GDM1 (cell line): ENCODE measurements around the gene LPAR3.
"Not testable (repeated sequence)": the region's sequence is repeated elsewhere in the genome, so short reads cannot be mapped to it uniquely, and the experiment has no call there.

Experiments used
- DNase-seq: peaks from one replicate; lab custom pipeline; 2025; lab: John Stamatoyannopoulos, UW

The LPAR3 gene

DNA sequence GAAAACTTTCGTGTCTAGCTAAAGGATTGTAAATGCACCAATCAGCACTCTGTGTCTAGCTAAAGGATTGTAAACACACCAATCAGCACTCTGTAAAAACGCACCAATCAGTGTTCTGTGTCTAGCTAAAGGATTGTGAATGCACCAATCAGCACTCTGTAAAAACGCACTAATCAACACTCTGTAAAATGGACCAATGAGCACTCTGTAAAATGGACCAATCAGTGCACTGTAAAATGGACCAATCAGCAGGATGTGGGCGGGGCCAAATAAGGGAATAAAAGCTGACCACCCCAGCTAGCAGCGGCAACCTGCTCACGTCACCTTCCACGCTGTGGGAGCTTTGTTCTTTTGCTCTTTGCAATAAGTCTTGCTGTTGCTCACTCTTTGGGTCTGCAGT lies 9.7 kb upstream of the LPAR3 start:
- DNase-seq: not testable (repeated sequence)

DNA sequence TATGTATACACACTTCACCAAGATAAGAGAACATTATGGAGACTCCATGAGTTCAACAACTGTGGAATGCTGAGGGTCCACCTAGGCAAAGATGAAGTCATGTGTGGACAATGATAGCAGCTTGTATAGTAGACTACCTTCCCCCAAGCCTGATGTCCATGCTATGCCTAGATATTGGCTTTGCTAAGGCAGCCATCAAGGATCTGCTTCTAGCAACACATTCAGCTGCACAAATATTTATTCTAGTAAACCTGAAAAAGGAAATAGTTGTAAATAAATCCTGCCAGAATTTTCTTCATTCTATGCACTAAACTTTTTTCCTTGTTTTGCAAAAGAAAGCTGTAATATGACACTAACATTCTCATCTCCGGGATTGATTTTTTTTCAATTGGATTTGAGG lies 7.0 kb upstream of the LPAR3 start:
- no peak for DNase-seq

DNA sequence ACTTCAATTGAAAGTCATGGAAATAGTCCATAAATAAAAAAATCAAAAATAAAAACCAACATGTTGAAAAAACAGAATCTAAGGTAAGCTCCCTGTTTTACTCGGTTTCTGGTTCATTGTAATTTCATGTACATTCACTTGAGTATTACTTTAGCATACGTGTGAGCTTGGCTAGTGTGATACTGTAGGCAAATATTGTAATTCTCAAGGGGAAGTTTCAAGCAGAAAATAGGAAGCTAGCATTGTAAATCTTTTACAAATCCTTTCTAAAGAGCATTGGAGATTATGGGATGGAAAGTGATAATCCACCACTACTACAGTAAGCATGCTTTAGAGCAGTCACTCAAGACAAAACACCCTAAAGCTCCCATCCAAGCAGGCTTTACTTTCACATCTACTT lies 3.3 kb upstream of the LPAR3 start:
- DNase-seq: no peak

DNA sequence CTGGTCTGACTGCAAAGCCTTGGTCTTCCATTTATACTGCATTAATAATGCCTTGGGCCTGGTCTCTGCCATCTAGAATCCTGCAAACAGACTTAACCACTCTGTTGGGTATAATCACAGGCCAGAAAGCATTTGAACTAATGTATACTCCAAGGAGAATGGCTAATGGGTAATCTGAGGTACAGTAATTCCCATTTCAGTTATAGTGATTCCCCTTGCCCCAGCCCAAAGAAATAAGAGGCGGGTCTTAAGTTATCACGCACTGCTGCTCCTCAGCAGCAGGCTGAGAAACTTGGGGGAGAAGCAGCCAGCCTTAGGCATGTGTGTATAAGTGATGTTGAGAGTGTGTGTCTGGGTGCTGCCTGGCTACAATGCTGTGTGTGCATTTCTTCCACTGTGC lies 2.4 kb downstream of the LPAR3 start:
- DNase-seq: no peak

DNA sequence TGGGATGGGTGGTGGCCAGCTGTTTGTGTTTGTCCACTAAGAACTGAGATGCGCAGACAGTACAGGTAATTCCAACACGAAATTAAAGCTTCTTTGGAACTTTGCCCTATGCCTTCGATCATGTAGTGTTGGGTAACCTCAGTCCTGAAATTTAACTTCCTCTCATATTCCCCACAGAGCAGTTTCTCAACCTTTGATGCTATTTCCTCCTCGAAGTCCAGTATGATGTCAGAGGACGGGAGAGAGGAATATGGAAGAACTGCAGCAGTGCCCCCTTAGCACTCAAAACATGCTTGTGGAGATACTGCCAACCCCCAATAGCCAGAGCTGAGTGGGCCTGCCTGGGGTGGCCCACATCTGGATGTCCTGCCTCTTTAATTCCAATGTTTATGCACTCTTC lies 3.6 kb downstream of the LPAR3 start:
- DNase-seq: no peak

- no peak for DNase-seq
Observed at GRCh38 chr1:84888753-84889152, 4.3 kb downstream of the LPAR3 start.

GRCh38 chr1:84887261-84887934 lies 5.6 kb downstream of the LPAR3 start:
- DNase-seq: no peak

DNA sequence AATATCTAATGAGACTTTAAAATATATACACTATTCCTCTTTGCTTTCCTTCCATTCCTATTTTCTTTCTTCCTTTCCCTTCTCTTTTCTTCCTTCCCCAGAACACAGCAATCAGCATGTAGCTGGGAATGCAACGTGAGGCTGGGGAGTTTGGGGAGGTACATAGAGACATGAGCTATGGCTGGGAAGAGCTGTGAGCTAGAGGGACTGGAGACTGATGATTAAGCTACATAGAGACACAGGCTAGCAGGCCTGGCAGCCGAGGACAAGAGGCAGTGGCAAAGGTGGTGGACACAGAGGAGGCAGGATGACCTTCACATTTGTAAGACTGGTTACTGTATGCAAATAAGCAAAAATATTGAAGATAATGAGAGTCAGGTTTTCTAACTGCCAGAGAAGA lies 7.5 kb downstream of the LPAR3 start:
- no peak for DNase-seq

GRCh38 chr1:84884671-84885389 lies 8.2 kb downstream of the LPAR3 start:
- no peak for DNase-seq

GRCh38 chr1:84883286-84883685 lies 9.7 kb downstream of the LPAR3 start:
- no peak for DNase-seq

GRCh38 chr1:84877592-84877991 lies 15.4 kb downstream of the LPAR3 start:
- no peak for DNase-seq

DNA sequence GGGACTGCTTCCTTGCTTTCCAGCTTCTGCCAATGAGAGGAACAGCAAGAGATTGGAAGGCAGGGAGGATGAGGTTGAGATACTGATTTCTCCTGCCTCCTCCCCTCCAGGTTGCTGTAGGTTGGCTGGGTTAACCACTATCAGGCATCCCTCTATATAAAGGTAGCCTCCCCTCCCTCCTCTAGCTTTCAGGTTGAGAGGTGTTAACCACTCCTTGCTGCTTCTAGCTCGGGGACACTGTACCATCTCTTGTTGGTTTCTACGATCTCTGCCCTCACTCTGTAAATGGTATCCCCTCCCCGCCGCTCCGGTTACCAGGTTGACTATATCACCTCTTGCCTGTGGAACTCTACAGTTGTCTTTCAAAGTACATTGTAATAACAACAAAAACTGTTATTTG lies 16.7 kb downstream of the LPAR3 start:
- DNase-seq: no peak

DNA sequence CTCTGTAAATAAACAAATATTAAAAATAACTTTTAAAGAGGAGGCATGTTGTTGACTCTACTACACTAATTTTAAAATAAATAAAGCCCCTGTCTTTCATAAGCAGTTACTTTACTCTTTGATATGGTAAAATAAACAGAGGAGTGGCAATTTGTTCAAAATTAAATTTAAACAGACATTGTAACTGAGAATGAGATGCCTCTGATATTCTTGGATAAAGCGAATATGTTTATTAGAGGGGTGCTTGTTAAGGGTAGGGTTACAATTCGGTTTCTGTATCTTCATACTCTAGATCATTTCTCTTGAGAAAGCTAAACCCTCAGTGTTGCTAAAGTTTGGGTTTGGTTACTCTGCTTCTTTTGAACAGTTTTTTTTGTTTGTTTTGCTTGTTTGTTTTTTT lies 19.6 kb downstream of the LPAR3 start:
- no peak for DNase-seq

DNA sequence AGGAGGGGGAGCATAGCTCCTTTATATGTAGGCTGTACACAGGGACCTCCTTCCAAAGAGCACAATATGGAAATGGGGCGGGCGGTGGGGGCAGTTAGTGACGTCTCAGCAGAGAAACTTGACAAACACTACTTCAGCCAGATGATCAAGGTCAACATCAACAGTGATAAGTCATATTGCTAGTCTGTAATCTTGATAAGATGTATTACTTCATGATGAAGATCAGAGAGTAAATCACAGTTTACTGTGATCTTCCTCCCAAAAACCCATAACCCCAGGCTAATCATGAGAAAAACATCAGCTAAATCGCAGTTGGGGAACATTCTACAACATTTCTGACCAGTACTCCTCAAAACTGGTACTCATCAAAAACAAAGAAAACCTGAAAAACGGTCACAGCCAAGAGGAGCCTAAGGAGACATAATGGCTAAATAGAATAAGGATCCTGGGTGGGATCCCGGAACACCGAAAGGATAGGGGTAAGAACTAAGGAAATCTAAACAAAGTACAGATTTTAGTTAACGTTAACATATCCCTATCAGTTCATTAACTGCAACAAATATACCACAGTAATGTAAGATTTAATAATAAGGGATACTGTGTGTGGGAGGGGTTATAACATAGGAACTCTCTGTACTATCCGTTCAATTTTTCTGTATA lies 20.2 kb downstream of the LPAR3 start:
- no peak for DNase-seq

DNA sequence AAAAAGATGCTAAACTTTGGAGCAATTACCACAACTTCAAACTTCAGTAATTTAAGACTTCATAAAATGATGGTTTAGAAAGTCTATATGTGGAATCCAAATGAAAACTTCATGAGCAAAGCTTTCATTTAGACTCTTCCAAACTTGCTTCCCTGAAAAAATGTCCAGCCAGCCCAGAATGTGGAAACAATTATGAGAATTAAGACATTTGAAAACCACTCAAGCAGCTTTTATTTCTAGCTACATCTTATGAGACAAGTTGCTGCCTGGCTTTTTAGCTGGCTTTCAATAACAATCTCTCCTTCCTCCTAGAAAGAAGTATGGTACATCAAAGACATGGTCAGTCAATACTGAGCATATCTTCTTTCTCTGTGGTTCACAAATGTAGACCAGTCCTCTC lies 21.8 kb downstream of the LPAR3 start:
- no peak for DNase-seq

- DNase-seq: no peak
Observed at GRCh38 chr1:84870591-84870990, 22.4 kb downstream of the LPAR3 start.

DNA sequence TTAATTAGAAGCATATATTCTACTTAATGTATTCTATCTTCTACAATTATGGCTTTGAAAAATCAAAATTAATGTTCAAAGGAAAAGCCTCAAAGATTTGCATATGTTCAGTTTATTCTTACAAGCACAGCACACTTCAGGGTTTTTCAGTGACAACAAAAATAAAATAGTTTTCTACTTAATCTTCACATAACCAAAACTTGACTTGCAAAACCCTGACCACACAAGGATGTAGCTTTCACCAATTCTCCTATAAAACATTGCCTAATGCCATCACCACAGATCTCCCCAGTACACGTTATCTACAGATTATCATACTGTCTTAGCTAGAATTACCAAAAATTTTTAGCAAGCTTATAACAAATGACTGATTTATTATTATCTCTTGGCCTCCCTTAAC lies 23.3 kb downstream of the LPAR3 start:
- DNase-seq: no peak

- DNase-seq: no peak
Observed at GRCh38 chr1:84862810-84863251, 30.2 kb downstream of the LPAR3 start.

DNA sequence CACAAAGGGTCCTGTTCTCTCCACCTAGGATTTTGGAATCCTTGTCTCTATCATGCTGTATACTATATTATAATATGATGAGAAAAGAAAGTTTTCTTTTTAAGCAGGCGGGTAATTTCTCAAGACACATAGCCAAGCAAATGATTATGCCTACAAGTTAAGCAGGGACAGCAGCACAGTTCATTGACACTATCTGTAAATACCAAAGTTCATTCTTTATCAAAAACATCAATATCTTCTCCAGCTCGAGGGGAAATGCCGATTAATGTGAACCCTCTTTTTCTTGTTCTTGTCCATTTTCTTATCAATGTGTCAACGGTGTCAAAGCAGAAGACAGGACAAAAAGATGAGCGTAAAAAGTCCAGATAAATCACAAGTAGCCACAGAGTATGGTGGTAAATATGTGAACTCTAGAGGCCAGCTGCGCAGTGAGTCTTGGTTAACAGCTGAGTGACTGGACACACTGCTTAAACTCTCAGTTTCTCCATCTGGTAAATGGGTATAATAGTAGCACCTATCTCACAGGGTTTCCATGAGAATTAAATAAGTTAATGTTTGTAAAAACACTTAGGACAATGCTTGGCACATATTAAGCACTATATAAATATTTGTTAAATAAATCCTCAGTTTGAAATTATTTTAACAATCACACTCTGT lies 30.9 kb downstream of the LPAR3 start:
- no peak for DNase-seq

DNA sequence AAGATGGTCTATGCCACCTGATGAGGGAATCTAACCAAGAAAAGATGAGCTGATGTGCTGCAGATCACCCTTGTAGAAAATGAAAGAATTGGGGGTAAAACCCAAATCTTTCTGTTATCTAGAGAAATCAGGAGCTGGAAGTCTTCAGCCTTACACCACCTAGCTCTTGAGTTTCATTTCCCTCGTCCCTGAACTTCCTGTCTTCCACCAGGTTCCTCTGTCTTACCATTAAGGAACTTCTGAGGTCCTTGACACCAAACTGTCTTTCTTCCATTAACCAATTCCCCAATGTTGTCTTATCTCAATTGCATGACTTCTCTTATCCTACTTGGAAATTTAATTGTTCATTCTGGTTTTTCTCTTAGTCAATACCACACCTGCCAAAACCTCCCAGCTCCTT lies 31.5 kb downstream of the LPAR3 start:
- no peak for DNase-seq

GRCh38 chr1:84859866-84860265 lies 33.1 kb downstream of the LPAR3 start:
- no peak for DNase-seq

- DNase-seq: no peak
Observed at GRCh38 chr1:84857906-84858305, 35.1 kb downstream of the LPAR3 start.

DNA sequence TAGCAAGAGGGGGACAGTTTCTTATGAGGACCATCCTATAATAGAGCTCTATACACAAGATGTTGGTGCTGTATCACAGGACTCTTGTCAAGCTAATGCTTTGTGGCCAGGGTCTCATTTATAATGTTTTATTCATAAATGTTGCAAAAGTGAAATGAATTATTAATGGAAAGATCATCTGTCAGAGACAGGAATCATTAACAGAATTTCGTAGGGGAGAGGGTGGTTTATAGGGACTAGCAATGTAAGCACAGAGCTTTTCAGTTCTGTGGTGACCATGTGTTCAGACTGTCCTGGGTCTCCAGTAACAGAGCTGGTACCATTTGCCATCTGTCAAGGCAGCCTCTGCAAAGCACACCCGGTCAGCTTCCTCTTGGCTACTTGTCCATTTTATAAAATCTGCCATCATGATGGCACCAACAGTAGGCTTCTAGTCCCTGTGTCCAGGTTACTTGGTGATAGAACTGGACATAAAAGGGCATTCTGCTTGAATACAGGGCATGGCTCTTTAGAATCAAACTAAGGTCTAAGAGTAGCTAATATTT lies 36.2 kb downstream of the LPAR3 start:
- no peak for DNase-seq
